SK-N-MC (cell line): ENCODE data around the gene GANC.

Experiments
- EZH2 ChIP-seq: fragments of 200-600 bp; sonication (generic); IDR thresholded peaks from one replicate; pipeline ENCODE4 v1.6.1; 2017; ENCODE audit warnings: antibody characterized with exemption
- POLR2AphosphoS5 ChIP-seq: IDR thresholded peaks from 2 replicates; pipeline ENCODE4 v1.6.1; 2012; ENCODE audit warnings: mild to moderate bottlenecking, low read depth, low read length, borderline replicate concordance

DNA sequence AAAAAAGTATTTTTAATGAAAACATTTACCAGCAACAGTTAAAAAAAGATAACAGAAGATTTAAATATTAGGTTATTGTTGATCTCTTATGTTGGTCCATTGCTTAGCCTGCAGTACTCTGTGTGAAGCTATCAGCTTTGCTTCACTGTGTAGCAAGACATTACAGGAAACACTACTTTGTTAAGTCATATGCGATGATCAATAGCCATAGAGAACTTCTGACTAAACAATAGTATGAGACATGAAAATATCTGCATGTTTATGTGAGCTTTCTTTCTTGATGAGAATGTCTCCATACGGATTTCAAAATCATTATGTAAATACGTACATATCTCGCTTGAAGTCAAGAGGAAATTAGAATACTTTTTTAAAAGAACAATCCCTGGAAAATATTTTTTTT, 59.3 kb downstream of the GANC start:
- TF ChIP-seq EZH2 (no peak), POLR2AphosphoS5 (no peak)
